A673 (cell line): ENCODE measurements around the gene ARHGEF4.

Experiments used
- CTCF ChIP-seq: fragments of 300-800, 200-600 bp; sonication (generic); conservative IDR thresholded peaks from 2 replicates; pipeline ENCODE4 v1.5.1; 2017; ENCODE audit warnings: low read depth, mild to moderate bottlenecking, antibody characterized with exemption, low read length, moderate library complexity, mixed read lengths
- EZH2 ChIP-seq: fragments of 200-600 bp; sonication (generic); IDR thresholded peaks from 2 replicates; pipeline ENCODE4 v1.6.1; 2017; ENCODE audit warnings: borderline replicate concordance, low read depth, mild to moderate bottlenecking, mixed read lengths, antibody characterized with exemption, low read length; ENCODE audit not compliant: poor library complexity, severe bottlenecking

GRCh38 chr2:130917006-130917688, 80.4 kb downstream of the ARHGEF4 start:
- TF ChIP-seq CTCF, result no peak
- no peak for TF ChIP-seq EZH2
